ENCODE measurements around the gene POFUT1.

The POFUT1 gene

GRCh38 chr20:32285082-32285620 is 77.5 kb downstream of the POFUT1 start:
- TF ChIP-seq SUZ12 (IDR thresholded peaks at IDR 0.05; ENCODE audit: extremely low read depth, insufficient read depth, insufficient read length): no peak
- TF ChIP-seq ZNF274 (IDR thresholded peaks at IDR 0.05; ENCODE audit: low read depth, low read length): no peak
- TF ChIP-seq YY1 (IDR thresholded peaks at IDR 0.05; ENCODE audit: insufficient read depth, insufficient read length): no peak
- DNase-seq (ENCODE audit: low read depth, low spot score): no peak
- Histone ChIP-seq H3K4me1 (ENCODE audit: insufficient read depth, insufficient read length) (no peaks in the 10 kb centered on the region), H3K27me3 (ENCODE audit: insufficient read depth, insufficient read length) (no peaks in the 10 kb centered on the region), H3K9me3 (ENCODE audit: insufficient read depth, low read length) (no peaks in the 10 kb centered on the region), H3K9ac (ENCODE audit: insufficient read length, low read depth) (no peak overlapping the region), H3K36me3 (ENCODE audit: insufficient read depth, insufficient read length, low read length) (peaks cover 5% of the 10 kb centered on the region), H3K4me3 (ENCODE audit: insufficient read length, low read depth) (no peak overlapping the region)

- no peaks in the 10 kb centered on the region for H3K4me1 ChIP-seq (ENCODE audit: insufficient read depth, insufficient read length)
Measured at GRCh38 chr20:32285621-32286371, 78.1 kb downstream of the POFUT1 start.

GRCh38 chr20:32287231-32287638 is 79.6 kb downstream of the POFUT1 start:
- Histone ChIP-seq H3K27me3 (ENCODE audit: insufficient read depth, insufficient read length) (no peaks in the 10 kb centered on the region), H3K9me3 (ENCODE audit: insufficient read depth, low read length) (no peaks in the 10 kb centered on the region), H3K9ac (ENCODE audit: insufficient read length, low read depth) (no peak overlapping the region), H3K36me3 (ENCODE audit: insufficient read depth, insufficient read length, low read length) (no peaks in the 10 kb centered on the region), H3K4me3 (ENCODE audit: insufficient read length, low read depth) (no peak overlapping the region), H3K4me1 (ENCODE audit: insufficient read depth, insufficient read length) (no peaks in the 10 kb centered on the region)
- TF ChIP-seq ZNF274 (IDR thresholded peaks at IDR 0.05; ENCODE audit: low read depth, low read length) (no peak), SUZ12 (IDR thresholded peaks at IDR 0.05; ENCODE audit: extremely low read depth, insufficient read depth, insufficient read length) (no peak), YY1 (IDR thresholded peaks at IDR 0.05; ENCODE audit: insufficient read depth, insufficient read length) (no peak)
- no peak for DNase-seq (ENCODE audit: low read depth, low spot score)

More at GRCh38 chr20:32285621-32286371, 78.1 kb downstream of the POFUT1 start:
- H3K27me3 ChIP-seq (ENCODE audit: insufficient read depth, insufficient read length): no peaks in the 10 kb centered on the region
- DNase-seq (ENCODE audit: low read depth, low spot score): no peak
- no peaks in the 10 kb centered on the region for H3K9me3 ChIP-seq (ENCODE audit: insufficient read depth, low read length)
- H3K9ac ChIP-seq (ENCODE audit: insufficient read length, low read depth): no peak overlapping the region
- no peak overlapping the region for H3K4me3 ChIP-seq (ENCODE audit: insufficient read length, low read depth)
- H3K36me3 ChIP-seq (ENCODE audit: insufficient read depth, insufficient read length, low read length): peaks cover 5% of the 10 kb centered on the region
- TF ChIP-seq YY1 (IDR thresholded peaks at IDR 0.05; ENCODE audit: insufficient read depth, insufficient read length) (no peak), SUZ12 (IDR thresholded peaks at IDR 0.05; ENCODE audit: extremely low read depth, insufficient read depth, insufficient read length) (no peak), ZNF274 (IDR thresholded peaks at IDR 0.05; ENCODE audit: low read depth, low read length) (no peak)
